ENCODE data around the gene ADGRA1.
"Not testable (repeated sequence)": the region's sequence is repeated elsewhere in the genome, so short reads cannot be mapped to it uniquely, and the experiment has no call there.

ADGRA1 gene

DNA sequence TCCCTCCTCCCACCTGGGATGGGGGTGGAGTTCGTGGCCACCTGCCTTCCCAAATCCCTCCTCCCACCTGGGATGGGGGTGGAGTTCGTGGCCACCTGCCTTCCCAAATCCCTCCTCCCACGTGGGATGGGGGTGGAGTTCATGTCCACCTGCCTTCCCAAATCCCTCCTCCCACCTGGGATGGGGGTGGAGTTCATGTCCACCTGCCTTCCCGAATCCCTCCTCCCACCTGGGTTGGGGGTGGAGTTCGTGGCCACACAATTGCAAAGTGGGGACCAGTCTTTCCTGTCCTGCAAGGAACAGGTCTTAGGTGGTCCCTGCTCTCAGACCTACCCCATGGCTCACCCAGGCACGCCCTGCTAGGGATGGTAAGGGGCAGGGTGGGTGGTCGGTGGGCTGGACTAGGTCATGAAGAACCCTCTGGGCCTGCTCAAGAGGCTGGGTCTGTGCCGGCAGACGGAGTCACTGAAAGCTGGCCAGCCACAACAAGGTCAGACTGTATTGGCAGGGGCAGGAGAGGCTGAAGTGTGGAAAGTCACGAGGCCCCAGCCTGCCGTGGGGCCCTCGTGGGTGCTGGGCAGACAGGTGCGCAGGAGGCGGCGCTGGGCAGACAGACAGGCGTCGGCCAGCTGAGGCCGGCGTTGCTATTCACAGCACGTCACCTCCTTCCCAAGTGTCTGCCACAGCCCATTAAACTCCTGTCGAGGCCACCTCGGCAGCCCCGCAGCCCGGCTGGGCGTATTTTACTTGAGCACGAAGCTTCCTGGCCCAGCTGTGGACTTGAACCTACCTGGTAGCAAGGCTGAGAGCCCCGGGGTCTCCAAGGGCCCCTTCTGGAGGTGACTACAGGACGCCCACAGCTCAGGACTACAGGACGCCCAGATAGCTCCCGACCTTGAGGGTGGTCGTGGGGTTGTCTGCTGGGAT, 76.4 kb downstream of the ADGRA1 start:
- DNase-seq (ENCODE audit: low read depth): no peak

DNA sequence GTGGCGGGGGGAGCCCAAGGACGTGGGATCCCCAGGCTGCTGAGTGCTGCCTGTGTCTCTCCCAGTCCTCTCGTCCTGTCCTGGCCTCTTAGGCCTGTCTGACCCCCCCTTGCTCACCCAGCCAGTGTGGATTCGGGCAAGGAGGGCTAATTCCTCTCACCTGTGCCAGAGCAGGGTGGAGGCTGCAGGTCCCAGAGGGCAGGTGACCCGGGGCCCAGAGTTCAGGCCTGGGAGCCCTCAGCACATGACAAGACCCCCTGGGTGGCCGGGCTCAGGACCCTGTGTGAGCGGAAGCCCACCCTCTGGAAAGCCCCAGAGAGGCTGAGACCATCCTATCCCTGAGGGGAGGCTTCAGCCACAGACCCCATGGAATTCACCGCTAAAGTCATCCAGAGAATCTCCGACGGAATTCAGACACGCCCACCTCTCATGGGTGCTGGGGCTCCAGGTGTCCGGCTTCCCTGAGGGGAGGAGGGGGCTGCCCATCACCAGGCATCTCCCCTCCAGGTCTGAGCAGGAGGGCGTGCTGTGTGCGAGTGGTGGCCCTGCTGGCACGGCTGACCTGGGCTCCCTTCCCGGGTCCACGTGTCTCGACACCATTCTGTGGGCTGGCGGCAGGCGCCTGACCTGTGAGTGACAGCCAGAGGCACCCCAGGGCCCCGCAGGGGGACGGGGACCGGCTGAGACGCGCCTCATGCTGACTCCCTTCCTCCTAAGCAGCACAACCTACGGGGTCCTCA, 77.3 kb downstream of the ADGRA1 start:
- no peak for DNase-seq (ENCODE audit: low read depth)

DNA sequence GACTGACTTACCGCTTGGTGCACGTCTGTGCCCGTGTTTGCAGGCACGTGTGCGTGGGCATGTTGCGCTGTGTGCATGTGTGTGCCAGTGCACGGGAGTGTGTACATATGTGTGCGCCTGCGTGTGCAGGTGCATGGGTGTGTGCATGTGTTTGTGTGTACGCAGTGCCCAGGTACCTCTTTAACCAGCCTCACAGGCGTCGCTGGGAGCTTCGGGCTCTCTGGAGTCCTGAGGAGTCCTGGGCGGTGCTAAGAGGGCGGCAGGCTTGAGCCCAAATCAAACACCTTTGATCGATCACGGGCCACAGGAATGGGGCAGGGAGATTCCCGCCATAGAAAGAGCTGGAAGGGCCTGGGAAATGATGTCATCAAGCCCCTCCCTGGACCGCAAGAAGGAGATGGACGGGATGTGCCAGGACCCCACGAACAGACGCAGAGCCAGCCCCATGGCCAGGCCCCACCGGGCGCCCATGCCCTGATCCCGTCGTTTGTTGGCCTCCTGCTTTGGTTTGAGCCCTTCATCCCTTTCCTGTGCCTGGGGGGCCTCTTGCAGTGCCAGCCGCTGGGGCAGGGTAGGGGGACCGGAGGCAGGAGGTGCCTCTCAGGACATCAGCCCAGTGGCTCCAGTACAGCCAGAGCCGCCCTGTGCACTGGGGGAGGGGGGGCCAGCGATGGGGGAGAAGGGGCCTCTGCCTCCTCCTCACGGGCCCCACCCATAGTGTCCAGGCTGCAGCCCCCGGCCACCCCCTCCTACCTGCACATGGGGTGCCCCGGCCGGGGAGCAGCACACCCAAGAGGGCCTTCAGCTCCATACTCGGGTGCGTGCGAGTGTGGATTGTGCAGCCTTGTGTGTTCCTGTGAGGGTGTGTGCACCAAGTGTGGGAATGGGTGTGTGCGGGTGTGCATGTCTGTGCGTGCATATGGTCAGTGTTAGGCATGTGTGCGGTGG, 78.1 kb downstream of the ADGRA1 start:
- no peak for DNase-seq (ENCODE audit: low read depth)

DNA sequence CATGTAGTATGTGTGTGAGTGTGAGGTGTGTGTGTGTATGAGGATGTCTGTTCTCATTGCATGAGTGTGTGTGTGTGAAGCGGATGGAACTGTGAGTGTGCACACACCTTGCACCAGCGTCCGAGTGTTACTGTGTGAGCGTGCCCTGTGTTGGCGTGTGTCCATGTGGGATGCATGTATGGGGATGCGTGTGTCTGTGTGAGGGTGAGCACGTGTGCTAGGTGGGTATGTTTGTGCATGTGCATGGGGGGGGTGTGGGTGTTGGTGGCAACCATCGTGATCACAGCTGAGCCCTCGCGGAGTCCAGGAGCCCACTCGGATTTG, 78.7 kb downstream of the ADGRA1 start:
- no peak for DNase-seq (ENCODE audit: low read depth)

DNA sequence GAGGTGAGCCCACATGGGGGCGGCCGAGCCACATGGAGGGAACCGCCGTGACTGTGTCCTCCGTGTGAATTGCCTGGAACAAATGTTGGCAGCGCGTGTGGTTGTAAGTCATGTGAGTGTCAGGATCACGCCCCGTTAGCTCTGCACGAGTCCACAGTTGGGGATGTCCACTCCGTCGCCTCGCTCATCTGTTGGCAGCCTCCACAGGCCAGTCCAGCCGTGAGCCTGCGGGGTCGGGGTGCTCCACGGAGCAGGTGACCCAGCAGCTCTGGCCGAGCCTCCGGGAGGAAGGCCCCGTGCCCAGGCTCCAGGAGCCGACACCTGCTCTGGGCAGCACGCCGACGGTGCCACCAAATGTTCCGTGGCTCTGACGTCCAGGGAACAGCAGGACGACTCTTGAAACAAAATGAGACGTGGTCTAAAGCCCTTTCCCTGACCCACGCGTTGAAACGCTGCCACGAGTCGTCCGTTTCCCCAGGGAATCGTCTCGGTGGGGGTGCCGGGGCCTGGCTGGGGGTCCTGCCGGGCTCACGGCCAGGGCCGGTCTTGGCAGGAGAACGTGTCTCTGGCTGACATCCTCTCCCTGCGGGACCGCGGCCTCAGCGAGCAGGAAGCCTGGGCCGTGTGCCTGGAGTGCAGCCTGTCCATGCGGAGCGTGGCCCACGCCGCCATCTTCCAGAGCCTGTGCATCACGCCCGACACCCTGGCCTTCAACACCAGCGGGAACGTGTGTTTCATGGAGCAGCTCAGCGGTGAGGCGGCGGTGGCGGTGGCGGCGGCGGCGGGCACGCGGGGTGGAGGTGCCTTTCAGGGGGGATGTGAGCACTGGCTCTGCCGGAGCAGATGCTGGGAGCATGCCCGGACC, 79.3 kb downstream of the ADGRA1 start:
- no peak for DNase-seq (ENCODE audit: low read depth)

DNA sequence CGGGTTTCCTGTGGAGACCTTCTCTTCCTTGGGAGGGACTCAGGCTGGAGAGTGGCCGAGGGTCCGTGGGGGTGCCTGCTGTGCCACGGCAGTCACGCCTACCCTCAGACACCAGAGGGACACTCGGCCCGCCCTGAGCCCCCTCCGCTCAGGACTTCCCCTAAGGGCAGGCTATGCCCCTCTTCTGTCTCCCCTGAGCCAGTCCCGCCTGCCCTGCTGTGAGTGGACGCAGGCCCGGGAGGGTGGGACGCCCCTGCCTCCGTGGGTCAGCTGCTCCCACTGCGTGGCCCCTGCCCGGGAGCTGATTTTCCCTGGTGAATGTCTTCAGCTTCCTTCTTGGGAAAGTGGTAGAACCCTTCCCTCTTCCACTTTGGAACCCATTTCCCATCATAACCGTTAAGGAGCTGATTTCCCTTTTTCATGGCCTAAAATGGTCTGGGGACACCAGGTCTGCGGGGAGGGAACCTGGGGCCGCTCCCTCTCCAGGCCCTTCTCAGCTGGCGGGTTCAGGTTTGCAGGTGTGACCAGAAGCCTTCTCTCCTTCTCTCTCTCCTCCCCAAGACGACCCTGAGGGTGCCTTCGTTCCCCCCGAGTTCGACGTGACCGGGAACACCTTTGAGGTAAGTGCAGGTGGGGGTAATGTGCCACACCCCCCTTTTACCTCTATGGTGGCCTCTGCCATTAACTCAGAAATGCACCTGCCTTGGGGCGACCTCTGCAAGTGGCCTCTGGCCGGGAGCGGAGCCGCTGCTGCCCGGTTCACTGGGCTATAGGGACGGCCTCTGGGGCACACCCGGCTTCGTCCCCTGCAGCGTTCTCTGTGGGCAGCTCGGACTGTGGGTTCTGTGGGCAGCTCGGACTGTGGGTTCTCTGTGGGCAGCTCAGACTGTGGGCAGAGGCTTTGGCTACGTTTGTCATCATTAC, 80.2 kb downstream of the ADGRA1 start:
- DNase-seq (ENCODE audit: low read depth): no peak

DNA sequence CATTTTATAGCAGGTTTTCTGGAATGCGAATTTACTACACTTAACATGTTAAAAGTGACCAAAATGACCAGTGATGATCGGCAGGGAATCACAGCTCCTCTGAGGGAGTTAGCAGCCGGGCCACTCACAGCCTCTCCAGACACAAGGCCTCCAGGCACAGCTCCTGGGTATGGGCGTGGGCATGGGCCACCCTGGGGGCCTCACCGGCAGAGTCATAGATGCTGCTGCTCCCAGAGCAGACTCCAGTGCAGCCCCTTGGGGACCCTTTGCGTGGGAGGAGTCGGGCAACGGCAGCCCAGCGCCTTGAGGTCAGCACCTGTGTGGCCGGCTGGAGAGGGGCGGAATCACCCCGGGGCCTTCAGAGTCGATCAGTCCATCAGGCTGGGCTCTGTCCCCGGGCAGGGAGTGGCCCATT, 80.9 kb downstream of the ADGRA1 start:
- no peak for DNase-seq (ENCODE audit: low read depth)

DNA sequence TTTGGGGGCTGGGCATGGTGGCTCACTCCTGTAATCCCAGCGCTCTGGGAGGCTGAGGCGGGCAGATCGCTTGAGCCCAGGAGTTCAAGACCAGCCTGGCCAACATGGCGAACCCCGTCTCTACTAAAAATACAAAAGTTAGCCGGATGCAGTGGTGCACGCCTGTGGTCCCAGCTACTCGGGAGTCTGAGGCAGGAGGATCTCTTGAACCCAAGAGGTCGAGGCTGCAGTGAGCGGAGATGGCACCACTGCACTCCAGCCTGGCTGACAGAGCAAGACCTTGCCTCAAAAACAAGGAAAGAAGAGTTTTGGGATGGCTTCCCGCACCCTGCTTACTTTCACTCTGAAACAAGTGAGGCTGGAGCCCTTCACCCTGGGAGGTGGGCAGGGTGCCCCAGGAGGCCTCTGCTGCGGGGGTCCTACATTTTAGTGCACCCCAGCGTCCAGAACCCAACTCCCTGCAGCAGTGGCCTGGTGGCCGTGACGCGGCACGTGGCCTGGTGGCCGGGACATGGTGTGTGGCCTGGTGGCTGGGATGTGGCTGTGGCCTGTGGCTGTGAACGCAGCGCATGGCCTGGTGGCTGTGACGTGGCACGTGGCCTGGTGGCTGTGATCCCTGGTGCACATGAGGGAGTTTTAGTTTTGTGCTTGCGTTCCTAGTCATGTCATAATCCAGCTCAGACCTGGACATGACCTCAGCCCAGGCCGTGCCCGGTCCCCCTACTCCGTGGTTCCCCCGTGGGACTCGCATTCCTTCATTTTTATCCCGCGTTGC, 81.6 kb downstream of the ADGRA1 start:
- no peak for DNase-seq (ENCODE audit: low read depth)

DNA sequence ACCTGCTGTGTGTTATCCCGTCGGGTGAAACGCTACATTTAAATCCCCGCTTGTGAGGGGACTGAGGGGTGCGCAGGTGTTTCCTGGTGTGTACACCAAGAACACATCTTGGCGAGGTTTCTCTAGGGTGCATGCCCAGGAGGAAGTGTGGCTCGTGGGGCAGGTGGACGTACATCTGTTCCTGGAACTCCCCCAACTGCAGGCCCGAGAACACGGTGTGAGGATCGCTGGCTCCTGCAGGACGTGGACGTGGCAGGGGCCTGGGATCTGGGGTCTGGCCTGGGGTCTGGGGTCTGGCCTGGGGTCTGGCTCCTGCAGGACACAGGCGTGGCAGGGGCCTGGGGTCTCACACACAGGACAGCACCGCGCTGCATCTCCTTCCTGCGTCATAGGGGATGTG, 82.4 kb downstream of the ADGRA1 start:
- no peak for DNase-seq (ENCODE audit: low read depth)

DNA sequence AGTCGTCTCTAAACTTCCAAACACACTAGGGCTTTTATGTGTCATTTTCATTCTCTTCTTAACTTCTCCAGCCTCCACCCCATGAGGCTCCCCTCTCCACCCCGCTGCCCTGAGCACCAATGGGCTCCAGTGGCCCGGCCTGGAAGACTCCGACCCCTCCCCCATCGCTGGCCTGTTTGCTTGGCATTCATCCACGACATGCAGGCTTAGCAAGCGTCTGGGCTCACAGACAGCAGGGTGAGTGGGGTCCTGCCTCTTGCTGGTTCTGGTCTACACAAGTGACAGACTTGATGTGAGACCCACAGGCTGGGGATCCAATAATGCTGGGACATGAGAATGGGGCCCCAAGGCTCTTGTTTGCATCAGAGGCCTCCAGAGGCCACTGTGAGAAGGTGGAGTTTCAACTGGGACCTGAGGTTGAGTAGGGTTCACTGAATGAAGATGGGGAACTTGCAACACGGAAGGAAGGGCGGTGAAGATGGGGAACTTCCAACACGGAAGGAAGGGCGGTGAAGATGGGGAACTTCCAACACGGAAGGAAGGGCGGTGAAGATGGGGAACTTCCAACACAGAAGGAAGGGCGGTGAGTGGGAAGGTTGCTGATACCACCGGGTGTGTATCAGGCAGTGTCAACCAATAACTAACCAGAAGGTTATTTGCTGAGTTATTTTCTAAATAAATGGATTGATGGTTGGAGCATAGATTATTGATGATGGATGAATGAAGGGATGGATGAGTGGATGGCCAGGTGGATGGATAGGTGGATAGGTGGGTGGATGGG, 86.3 kb downstream of the ADGRA1 start:
- DNase-seq (ENCODE audit: low read depth): no peak

DNA sequence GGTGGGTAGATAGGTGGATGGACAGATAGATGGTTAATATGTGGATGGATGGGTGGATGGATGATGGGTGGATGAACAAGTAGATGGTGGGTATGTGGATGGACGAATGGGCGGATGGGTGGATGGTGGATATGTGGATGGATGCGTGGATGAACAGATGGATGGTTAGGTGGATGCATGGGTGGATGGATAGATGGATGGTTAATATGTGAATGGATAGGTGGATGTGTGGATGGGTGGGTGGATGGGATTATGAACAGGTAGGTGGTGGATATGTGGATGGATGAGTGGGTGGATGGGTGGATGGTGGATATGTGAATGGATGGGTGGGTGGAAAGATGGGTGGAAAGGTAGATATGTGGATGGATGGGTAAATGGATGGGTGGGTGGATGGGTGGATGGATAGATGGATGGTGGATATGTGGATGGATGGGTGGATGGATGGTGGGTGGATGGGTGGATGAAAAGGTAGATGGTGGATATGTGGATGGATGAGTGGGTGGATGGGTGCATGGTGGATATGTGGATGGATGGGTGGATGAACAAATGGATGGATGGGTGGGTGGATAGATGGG, 87.1 kb downstream of the ADGRA1 start:
- no peak for DNase-seq (ENCODE audit: low read depth)

DNA sequence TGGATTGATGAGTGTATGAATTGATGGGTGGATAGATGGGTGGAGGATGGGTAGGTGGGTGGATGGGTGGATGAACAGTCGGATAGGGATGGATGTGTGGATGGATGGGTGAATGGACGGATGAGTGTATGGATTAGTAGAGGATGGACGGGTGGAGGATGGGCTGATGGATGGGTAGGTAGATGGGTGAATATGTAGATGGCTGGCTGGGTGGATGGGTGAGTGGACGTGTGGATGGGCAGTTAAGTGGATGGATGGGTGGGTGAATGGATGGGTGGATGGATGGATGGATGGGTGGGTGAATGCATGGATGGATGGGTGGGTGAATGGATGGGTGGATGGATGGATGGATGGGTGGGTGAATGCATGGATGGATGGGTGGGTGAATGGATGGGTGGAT, 87.9 kb downstream of the ADGRA1 start:
- not testable (repeated sequence) for DNase-seq (ENCODE audit: low read depth)

DNA sequence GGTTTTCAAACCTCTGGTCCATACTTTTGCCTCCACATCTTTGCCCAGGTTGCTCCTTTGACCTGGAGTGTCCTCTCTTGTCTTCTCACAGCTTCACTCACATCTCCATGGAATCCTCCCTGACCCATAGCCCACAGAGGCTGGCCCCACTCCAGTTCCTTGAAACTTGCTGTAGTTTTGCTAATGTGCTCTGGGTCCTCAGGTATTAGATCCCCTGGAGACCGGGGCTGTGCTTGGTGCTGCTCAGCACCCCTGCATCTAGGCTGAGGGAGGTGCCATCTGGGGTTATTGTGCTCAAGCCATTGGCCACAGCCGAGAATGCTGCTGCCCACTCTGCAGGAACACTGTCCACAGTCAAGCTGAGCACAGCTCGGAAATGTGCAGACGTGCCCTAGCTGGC, 88.8 kb downstream of the ADGRA1 start:
- DNase-seq (ENCODE audit: low read depth): no peak

DNA sequence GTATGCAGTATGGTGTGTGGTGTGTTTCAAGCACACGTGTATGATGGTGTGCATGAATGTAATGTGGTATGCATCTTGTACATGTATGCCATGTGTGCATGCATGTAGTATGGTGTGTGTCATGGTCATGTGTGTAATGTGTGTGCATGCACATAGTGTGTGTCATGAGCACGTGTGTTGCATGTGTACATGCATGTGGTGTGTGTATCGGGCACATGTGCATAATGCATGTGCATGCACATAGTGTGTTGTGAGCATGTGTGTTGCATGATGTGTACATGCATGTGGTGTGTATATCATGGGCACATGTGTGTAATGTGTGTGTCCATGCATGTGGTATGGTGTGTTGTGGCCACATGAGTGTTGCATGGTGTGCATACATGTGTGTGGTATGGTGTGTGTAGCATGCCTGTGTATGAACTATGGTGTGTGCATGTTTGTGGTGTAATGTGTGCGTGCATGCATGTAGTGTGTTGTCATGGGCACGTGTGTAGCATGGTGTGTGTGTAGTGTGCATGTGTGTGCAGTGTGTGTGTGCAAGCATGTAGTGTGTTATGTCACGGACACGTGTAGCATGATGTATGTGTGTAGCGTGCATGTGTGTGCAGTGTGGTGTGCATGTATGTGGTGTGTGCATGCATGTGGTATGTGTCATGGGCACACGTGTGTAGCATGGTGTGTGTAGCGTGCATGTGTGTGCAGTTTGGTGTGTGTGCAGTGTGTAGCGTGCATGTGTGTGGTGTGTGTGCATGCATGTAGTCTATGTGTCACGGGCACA, 89.8 kb downstream of the ADGRA1 start:
- no peak for DNase-seq (ENCODE audit: low read depth)

DNA sequence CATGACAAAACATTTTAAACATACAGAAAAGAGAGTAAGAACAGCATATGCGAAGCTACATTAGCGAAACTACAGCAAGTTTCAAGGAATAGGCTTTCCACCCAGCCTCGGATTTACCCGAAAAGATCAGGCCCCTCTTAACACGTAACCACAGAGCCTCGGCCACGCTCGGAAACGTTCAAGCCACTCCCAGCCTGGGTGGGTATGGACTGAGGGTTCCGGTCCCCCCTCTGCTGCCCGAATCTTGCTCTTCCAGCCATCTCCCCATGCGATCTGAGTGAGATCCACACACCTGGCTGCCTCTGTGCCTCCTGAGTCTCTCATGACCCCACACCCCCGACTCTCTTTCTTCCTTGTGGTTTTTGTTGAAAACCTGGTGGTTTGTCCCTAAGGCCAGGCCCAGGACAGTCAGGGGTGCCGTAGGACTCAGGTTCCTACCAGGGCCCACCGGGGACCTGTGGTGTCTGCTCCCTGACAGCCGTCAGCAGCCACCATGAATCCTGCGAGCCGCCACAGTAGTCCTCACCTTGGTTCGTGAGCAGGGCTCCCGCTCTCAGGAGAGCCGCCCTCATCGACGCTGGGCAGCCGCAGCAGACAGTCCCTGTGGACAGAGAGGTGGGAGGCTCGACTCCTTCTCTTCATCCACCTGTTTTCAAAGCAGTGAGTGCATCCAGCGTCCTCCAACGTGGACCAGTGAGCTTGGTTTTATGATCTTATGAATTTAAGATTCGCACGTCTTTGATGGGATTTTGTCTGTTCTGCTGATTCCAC, 90.8 kb downstream of the ADGRA1 start:
- DNase-seq (ENCODE audit: low read depth): no peak

DNA sequence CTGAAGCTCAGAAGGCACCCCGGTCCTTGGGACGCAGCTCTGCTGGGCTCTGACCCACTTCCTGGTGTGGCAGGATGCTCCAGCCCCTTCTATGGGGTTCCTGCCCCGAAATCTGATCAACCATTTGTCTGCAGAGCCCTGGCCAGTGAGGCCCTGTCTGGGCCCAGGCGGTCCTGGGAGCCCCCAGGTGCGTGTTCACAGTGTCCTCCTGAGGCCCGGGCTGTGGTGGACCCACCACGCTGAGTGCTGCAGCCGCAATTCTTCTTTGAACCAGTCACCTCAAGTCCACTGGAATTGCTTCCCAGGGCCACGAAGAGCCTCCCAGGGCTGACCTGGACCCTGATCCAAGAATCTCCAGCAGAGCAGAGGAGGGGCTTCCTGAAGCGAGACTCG, 91.4 kb downstream of the ADGRA1 start:
- no peak for DNase-seq (ENCODE audit: low read depth)

DNA sequence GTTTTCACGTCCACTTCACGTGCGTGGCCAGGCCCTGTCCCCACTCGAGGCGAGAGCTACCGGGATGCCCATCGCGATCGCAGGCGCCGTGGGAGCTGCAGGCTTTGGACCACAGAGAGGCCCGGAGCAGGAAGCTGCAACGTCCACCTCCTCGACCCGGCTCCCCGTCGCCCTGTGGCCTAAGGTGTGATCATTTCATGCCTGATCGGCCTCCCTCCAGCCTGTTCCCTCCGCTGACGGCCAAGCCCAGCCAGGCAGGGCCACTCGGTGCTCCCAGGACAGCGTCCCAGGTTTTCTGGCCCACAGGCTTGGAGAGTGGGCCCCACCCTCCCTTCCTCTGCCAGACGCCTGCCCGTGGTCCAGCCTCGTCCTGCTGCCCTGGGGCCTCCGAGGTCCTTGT, 91.9 kb downstream of the ADGRA1 start:
- no peak for DNase-seq (ENCODE audit: low read depth)
